Neural progenitor cell (in vitro differentiated cells): ENCODE data around the gene MYH10. TPM values are rescaled to one million over a fixed set of nuclear protein-coding genes. Genes with fewer than 3 reads are reported as not detected.

Source experiments
- DNase-seq: peaks from one replicate; pipeline ENCODE4 v3.0.0-alpha.2; 2016; ENCODE audit warnings: low spot score
- H2AFZ ChIP-seq: fragments of 200-600 bp; sonication (generic); replicated peaks from 2 replicates; pipeline ENCODE4 v1.6.1; 2016; ENCODE audit warnings: antibody characterized with exemption
- H3F3A ChIP-seq: fragments of 200-600 bp; sonication (generic); 2 replicates; pipeline ENCODE4 v1.6.1; 2016; ENCODE audit warnings: antibody characterized with exemption, low read depth
- H3K27ac ChIP-seq: fragments of 200-600 bp; sonication (generic); 2 replicates; pipeline ENCODE4 v1.5.1; 2016; ENCODE audit warnings: mild to moderate bottlenecking
- H3K27me3 ChIP-seq: fragments of 200-600 bp; sonication (generic); 2 replicates; pipeline ENCODE4 v1.6.1; 2016; ENCODE audit warnings: mild to moderate bottlenecking, moderate library complexity
- H3K36me3 ChIP-seq: fragments of 200-600 bp; sonication (generic); 2 replicates; pipeline ENCODE4 v1.5.1; 2016
- H3K4me1 ChIP-seq: fragments of 200-600 bp; sonication (generic); 2 replicates; pipeline ENCODE4 v1.6.1; 2016; ENCODE audit warnings: mixed run types
- H3K4me2 ChIP-seq: fragments of 200-600 bp; sonication (generic); 2 replicates; pipeline ENCODE4 v1.6.1; 2016
- H3K4me3 ChIP-seq: fragments of 200-600 bp; sonication (generic); 2 replicates; pipeline ENCODE4 v1.5.1; 2016
- H3K79me2 ChIP-seq: fragments of 200-600 bp; sonication (generic); 2 replicates; pipeline ENCODE4 v1.6.1; 2016; ENCODE audit warnings: low read depth
- H3K9ac ChIP-seq: fragments of 200-600 bp; sonication (generic); 2 replicates; pipeline ENCODE4 v1.6.1; 2016
- H3K9me3 ChIP-seq: fragments of 200-600 bp; sonication (generic); 2 replicates; pipeline ENCODE4 v1.5.1; 2016; ENCODE audit warnings: low read depth
- H4K20me1 ChIP-seq: fragments of 200-600 bp; sonication (generic); 2 replicates; pipeline ENCODE4 v1.6.1; 2016; ENCODE audit warnings: low read depth
- H3K27ac Mint-ChIP-seq: 3 replicates; pipeline ENCODE4 v1.8.0; 2021; ENCODE audit warnings: mixed read lengths
- H3K27me3 Mint-ChIP-seq: 2 replicates; pipeline ENCODE4 v1.8.0; 2022; ENCODE audit warnings: low read depth, mild to moderate bottlenecking, inconsistent platforms, moderate library complexity, mixed read lengths; ENCODE audit not compliant: insufficient read depth
- H3K36me3 Mint-ChIP-seq: 3 replicates; pipeline ENCODE4 v1.8.0; 2021; ENCODE audit warnings: mixed read lengths
- H3K4me1 Mint-ChIP-seq: 3 replicates; pipeline ENCODE4 v1.8.0; 2021; ENCODE audit warnings: mixed read lengths
- H3K4me3 Mint-ChIP-seq: 3 replicates; pipeline ENCODE4 v1.8.0; 2021; ENCODE audit warnings: mild to moderate bottlenecking, moderate library complexity, mixed read lengths
- H3K9me3 Mint-ChIP-seq: 3 replicates; pipeline ENCODE4 v1.8.0; 2020; ENCODE audit warnings: mixed read lengths
- CTCF ChIP-seq: fragments of 200-600 bp; sonication (generic); IDR thresholded peaks from 2 replicates; pipeline ENCODE4 v1.5.1; 2017; ENCODE audit warnings: antibody characterized with exemption, mild to moderate bottlenecking
- EZH2 ChIP-seq: fragments of 200-600 bp; sonication (generic); IDR thresholded peaks from 2 replicates; pipeline ENCODE4 v1.6.1; 2017; ENCODE audit warnings: antibody characterized with exemption, mild to moderate bottlenecking, moderate library complexity
- EZH2phosphoT487 ChIP-seq: fragments of 200-600 bp; sonication (generic); IDR thresholded peaks from 2 replicates; pipeline ENCODE4 v1.6.1; 2017; ENCODE audit warnings: antibody characterized with exemption
- total RNA-seq: library from RNA; depleted of rRNA; stranded (reverse); fragments of >200 nt; gene quantifications from 2 replicates; pipeline ENCODE4 v1.2.3, GENCODE V29; 2015; ENCODE audit warnings: low replicate concordance

The MYH10 gene
- total RNA-seq, 1 donor from 2014 or later = 213 TPM

GRCh38 chr17:8670421-8670820, 39.9 kb upstream of the MYH10 start:
- H3K27me3 Mint-ChIP-seq = peaks cover 7% of the 10 kb centered on the region
- Histone ChIP-seq H3K27me3 (no peaks in the 10 kb centered on the region), H3K9me3 (no peaks in the 10 kb centered on the region), H3K4me1 (no peaks in the 10 kb centered on the region), H3K4me3 (no peak overlapping the region), H3K79me2 (no peaks in the 10 kb centered on the region), H2AFZ (no peak overlapping the region), H3K27ac (no peak overlapping the region), H4K20me1 (no peaks in the 10 kb centered on the region), H3K4me2 (no peak overlapping the region), H3K9ac (no peak overlapping the region), H3K36me3 (no peaks in the 10 kb centered on the region), H3F3A (no peaks in the 10 kb centered on the region)
- no peak overlapping the region for H3K4me3 Mint-ChIP-seq
- no peaks in the 10 kb centered on the region for H3K9me3 Mint-ChIP-seq
- no peaks in the 10 kb centered on the region for H3K36me3 Mint-ChIP-seq
- TF ChIP-seq CTCF (no peak), EZH2phosphoT487 (no peak), EZH2 (no peak)
- H3K27ac Mint-ChIP-seq = no peak overlapping the region
- peaks cover 12% of the 10 kb centered on the region for H3K4me1 Mint-ChIP-seq
- no peak for DNase-seq

GRCh38 chr17:8668176-8668740, 37.7 kb upstream of the MYH10 start:
- Histone ChIP-seq H3K27me3 (no peaks in the 10 kb centered on the region), H3K4me3 (no peak overlapping the region), H3K4me1 (no peaks in the 10 kb centered on the region), H3K36me3 (no peaks in the 10 kb centered on the region), H3K9me3 (no peaks in the 10 kb centered on the region), H3K27ac (no peak overlapping the region), H2AFZ (no peak overlapping the region), H4K20me1 (no peaks in the 10 kb centered on the region), H3K79me2 (no peaks in the 10 kb centered on the region), H3K9ac (no peak overlapping the region), H3K4me2 (no peak overlapping the region), H3F3A (no peaks in the 10 kb centered on the region)
- DNase-seq = no peak
- no peak for TF ChIP-seq EZH2phosphoT487
- TF ChIP-seq CTCF = no peak
- no peak for TF ChIP-seq EZH2
- Mint-ChIP-seq H3K36me3 (no peaks in the 10 kb centered on the region), H3K4me1 (peaks cover 5% of the 10 kb centered on the region), H3K27ac (no peak overlapping the region), H3K27me3 (peaks cover 7% of the 10 kb centered on the region), H3K4me3 (no peak overlapping the region), H3K9me3 (no peaks in the 10 kb centered on the region)

- no peaks in the 10 kb centered on the region for H3K9me3 Mint-ChIP-seq
- no peak overlapping the region for H2AFZ ChIP-seq
- no peak overlapping the region for H3K27ac ChIP-seq
- peaks cover 7% of the 10 kb centered on the region for H3K27me3 Mint-ChIP-seq
- H3K4me3 Mint-ChIP-seq = no peak overlapping the region
- no peaks in the 10 kb centered on the region for H3K9me3 ChIP-seq
- DNase-seq = no peak
- no peak overlapping the region for H3K4me3 ChIP-seq
- no peak overlapping the region for H3K4me2 ChIP-seq
- H3K27me3 ChIP-seq = no peaks in the 10 kb centered on the region
- no peaks in the 10 kb centered on the region for H4K20me1 ChIP-seq
- H3K27ac Mint-ChIP-seq = no peak overlapping the region
- TF ChIP-seq EZH2 = no peak
- no peak for TF ChIP-seq EZH2phosphoT487
- TF ChIP-seq CTCF = no peak
- no peaks in the 10 kb centered on the region for H3K36me3 ChIP-seq
- H3K4me1 Mint-ChIP-seq = peaks cover 5% of the 10 kb centered on the region
- no peaks in the 10 kb centered on the region for H3K36me3 Mint-ChIP-seq
- H3K4me1 ChIP-seq = no peaks in the 10 kb centered on the region
- H3K79me2 ChIP-seq = no peaks in the 10 kb centered on the region
- H3K9ac ChIP-seq = no peak overlapping the region
- no peaks in the 10 kb centered on the region for H3F3A ChIP-seq
Observed at GRCh38 chr17:8667421-8667820, 36.9 kb upstream of the MYH10 start.
